Tibial artery (tissue), 4 donors: ENCODE data around the gene DPYSL3.

Experiments
- DNase-seq, 2 donors: peaks; one replicate each; pipeline ENCODE4 v3.0.0-alpha.2; 2019
- H3K27ac ChIP-seq, 2 donors: fragments of 200-600 bp; sonication (generic) in 1 of 2; 1 replicate in 1 of 2; 2 replicates in 1 of 2; pipeline ENCODE4 v1.5.1; 2018 to 2019; ENCODE audit warnings: mild to moderate bottlenecking in 1 of 2
- H3K27me3 ChIP-seq, 2 donors: fragments of 200-600 bp; sonication (generic) in 1 of 2; one replicate each; pipeline versions ENCODE4 v1.5.1 to v1.6.0; 2016 to 2019
- H3K36me3 ChIP-seq, 3 donors: fragments of 200-600 bp; sonication (generic) in 2 of 3; one replicate each; pipeline ENCODE4 v1.5.1; 2016 to 2019; ENCODE audit warnings: mild to moderate bottlenecking in 2 of 3
- H3K4me1 ChIP-seq, 4 donors: fragments of 200-600 bp; sonication (generic) in 2 of 4; 1 replicate in 3 of 4; 2 replicates in 1 of 4; pipeline ENCODE4 v1.5.1; 2016 to 2019
- H3K4me3 ChIP-seq, 2 donors: fragments of 200-600 bp; sonication (generic) in 1 of 2; 1 replicate in 1 of 2; 2 replicates in 1 of 2; pipeline ENCODE4 v1.5.1; 2018 to 2019; ENCODE audit warnings: mild to moderate bottlenecking in 2 of 2
- H3K9me3 ChIP-seq, 3 donors: fragments of 200-600 bp; sonication (generic) in 1 of 3; one replicate each; pipeline ENCODE4 v1.5.1; 2016 to 2019
- intact Hi-C: fragments of 100-400 bp; cut with DNase I; formaldehyde crosslinking; loops from one replicate; pipeline ENCODE4 v1.15.0; 2023; ENCODE audit warnings: low total_unique reads
- TF ChIP-seq, protein P1 (sequence below), 2 experiments: fragments of 200-600 bp in 1 of 2; fragments of 450-650 bp in 1 of 2; IDR thresholded peaks; one replicate each; pipeline ENCODE4 v1.5.1; 2017 to 2019; ENCODE audit warnings: antibody characterized with exemption in 2 of 2, mild to moderate bottlenecking in 1 of 2, moderate library complexity in 1 of 2

DPYSL3 gene

GRCh38 chr5:147552897-147553296 lies 43.0 kb upstream of the DPYSL3 start:
- H3K27me3 ChIP-seq = no peaks in the 10 kb centered on the region
- no peak for DNase-seq
- H3K36me3 ChIP-seq = no peaks in the 10 kb centered on the region
- peaks cover 0 to 26% (median 15%) of the 10 kb centered on the region in 4 donors for H3K4me1 ChIP-seq
- TF ChIP-seq, protein P1, sequence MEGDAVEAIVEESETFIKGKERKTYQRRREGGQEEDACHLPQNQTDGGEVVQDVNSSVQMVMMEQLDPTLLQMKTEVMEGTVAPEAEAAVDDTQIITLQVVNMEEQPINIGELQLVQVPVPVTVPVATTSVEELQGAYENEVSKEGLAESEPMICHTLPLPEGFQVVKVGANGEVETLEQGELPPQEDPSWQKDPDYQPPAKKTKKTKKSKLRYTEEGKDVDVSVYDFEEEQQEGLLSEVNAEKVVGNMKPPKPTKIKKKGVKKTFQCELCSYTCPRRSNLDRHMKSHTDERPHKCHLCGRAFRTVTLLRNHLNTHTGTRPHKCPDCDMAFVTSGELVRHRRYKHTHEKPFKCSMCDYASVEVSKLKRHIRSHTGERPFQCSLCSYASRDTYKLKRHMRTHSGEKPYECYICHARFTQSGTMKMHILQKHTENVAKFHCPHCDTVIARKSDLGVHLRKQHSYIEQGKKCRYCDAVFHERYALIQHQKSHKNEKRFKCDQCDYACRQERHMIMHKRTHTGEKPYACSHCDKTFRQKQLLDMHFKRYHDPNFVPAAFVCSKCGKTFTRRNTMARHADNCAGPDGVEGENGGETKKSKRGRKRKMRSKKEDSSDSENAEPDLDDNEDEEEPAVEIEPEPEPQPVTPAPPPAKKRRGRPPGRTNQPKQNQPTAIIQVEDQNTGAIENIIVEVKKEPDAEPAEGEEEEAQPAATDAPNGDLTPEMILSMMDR (IDR thresholded peaks at IDR 0.05) = no peak
- no peaks in the 10 kb centered on the region for H3K9me3 ChIP-seq
- H3K4me3 ChIP-seq = no peak overlapping the region
- intact Hi-C loops = no loop called here
- H3K27ac ChIP-seq = peak overlapping the region in 1 of 2 donors; percentile 88

DNA sequence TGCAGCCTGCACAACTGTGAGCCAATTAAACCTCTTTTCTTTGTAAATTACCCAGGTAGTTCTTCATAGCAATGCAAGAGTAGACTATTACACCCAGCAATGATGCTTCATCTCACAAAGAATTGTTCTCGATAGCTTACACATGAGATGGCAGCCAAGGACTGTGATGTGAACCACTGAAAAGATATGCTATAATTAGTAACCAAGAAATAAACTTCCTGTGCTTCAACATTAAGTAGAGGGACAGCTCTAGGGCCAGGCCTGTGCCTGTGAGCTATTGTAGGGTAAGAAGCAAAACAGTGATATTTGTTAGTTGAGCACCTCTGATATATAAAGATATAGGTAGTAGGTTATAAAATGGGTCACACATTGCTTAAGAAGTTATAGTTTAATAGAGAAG lies 41.8 kb upstream of the DPYSL3 start:
- intact Hi-C loops = no loop called here

GRCh38 chr5:147547730-147548129 lies 37.9 kb upstream of the DPYSL3 start:
- Histone ChIP-seq H3K27me3 (no peaks in the 10 kb centered on the region), H3K27ac (peak overlapping the region; percentile 31 to 45), H3K36me3 (no peaks in the 10 kb centered on the region), H3K9me3 (no peaks in the 10 kb centered on the region), H3K4me1 (peaks cover 0 to 9% (median 0%) of the 10 kb centered on the region in 4 donors), H3K4me3 (no peak overlapping the region)
- TF ChIP-seq, protein P1 (IDR thresholded peaks at IDR 0.05) = no peak
- intact Hi-C loops = no loop called here
- no peak for DNase-seq

More for the DNA sequence above, 41.8 kb upstream of the DPYSL3 start:
- Histone ChIP-seq H3K9me3 (no peaks in the 10 kb centered on the region), H3K4me1 (peaks cover 0 to 34% (median 15%) of the 10 kb centered on the region in 4 donors), H3K4me3 (no peak overlapping the region), H3K36me3 (no peaks in the 10 kb centered on the region), H3K27ac (no peak overlapping the region), H3K27me3 (no peaks in the 10 kb centered on the region)
- TF ChIP-seq, protein P1 (IDR thresholded peaks at IDR 0.05) = no peak
- DNase-seq = no peak

DNA sequence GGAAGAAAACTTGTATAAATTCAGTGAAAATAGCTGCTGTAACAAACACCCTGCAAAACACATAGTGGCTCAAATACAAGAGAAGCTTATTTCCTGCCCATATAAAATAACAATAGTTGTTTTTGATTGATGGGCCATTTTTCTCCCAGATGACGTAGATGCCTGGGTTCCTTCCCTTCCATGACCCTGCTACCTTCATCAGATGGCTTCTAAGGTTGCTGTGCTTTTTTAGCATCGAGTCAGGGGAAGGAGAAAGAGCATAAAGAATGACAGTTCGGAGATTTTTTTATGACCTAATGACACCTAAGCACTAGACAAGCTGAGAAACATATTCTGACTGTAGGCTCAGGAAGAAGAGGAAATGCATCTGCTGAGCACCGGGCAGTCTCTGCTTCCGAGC lies 34.7 kb upstream of the DPYSL3 start:
- intact Hi-C loops = no loop called here
- Histone ChIP-seq H3K4me1 (peaks cover 0 to 9% (median 0%) of the 10 kb centered on the region in 4 donors), H3K27me3 (no peaks in the 10 kb centered on the region), H3K27ac (no peak overlapping the region), H3K4me3 (no peak overlapping the region), H3K36me3 (no peaks in the 10 kb centered on the region), H3K9me3 (no peaks in the 10 kb centered on the region)
- DNase-seq = no peak
- TF ChIP-seq, protein P1 (IDR thresholded peaks at IDR 0.05) = no peak

DNA sequence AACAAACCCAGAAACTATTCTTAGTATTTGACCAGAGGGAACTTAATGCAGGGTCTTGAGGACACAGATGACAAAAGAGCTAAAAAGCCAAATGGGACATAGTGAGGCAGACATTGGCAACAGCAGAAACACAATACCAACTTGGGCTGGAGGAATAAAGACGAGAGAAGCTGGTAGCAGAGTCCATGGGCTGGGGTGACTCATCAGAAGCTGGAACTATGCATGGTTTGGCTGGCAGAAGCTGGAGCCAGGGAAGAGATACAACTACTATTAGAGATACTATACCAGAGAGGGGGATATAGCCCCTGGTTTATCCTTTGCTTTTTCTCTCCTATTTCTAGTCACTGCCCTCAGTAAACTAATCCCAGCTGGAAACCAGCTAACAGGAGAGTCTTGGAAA lies 29.2 kb upstream of the DPYSL3 start:
- DNase-seq = no peak
- Histone ChIP-seq H3K4me3 (no peak overlapping the region), H3K27ac (no peak overlapping the region), H3K9me3 (no peaks in the 10 kb centered on the region), H3K27me3 (no peaks in the 10 kb centered on the region), H3K4me1 (peaks cover 0 to 19% (median 0%) of the 10 kb centered on the region in 4 donors), H3K36me3 (no peaks in the 10 kb centered on the region)
- intact Hi-C loops = no loop called here
- TF ChIP-seq, protein P1 (IDR thresholded peaks at IDR 0.05) = no peak

- Histone ChIP-seq H3K4me1 (peaks cover 0 to 19% (median 0%) of the 10 kb centered on the region in 4 donors), H3K36me3 (no peaks in the 10 kb centered on the region), H3K4me3 (no peak overlapping the region), H3K27me3 (no peaks in the 10 kb centered on the region), H3K9me3 (no peaks in the 10 kb centered on the region), H3K27ac (no peak overlapping the region)
- intact Hi-C loops = no loop called here
- DNase-seq = no peak
- TF ChIP-seq, protein P1 (IDR thresholded peaks at IDR 0.05) = no peak
Observed at GRCh38 chr5:147538236-147538635, 28.4 kb upstream of the DPYSL3 start.
